ENCODE data around the gene EIF4E3.

DNA sequence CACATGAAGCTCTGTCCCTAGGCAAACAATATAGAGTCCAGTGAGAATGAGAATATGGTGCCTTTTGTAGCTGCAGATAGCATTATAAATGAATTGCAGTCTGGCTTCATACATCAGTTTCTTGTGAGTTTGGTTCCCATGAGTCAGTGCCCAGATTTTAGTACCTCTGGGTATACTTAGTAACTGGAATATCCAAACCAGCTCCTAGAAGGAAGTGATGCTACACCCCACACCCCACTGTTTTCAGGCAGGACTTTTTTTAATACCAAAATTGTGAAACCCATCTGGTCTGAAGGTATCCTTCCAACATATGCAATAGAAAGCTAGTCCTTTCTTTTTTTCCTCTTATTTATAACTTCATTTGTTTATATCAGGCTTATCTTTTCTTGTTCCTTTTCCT is 99.5 kb downstream of the EIF4E3 start:
- TF ChIP-seq RCOR1 (conservative IDR thresholded peaks at IDR 0.05; ENCODE audit: low read depth, low read length), result no peak
- no peak for TF ChIP-seq ZNF274 (IDR thresholded peaks at IDR 0.05; ENCODE audit: insufficient read depth, insufficient read length)
- no peak for TF ChIP-seq HCFC1 (IDR thresholded peaks at IDR 0.05; ENCODE audit: low read length)
- no peak for TF ChIP-seq SMC3 (IDR thresholded peaks at IDR 0.05; ENCODE audit: borderline replicate concordance, low read length)
- TF ChIP-seq, protein P1, sequence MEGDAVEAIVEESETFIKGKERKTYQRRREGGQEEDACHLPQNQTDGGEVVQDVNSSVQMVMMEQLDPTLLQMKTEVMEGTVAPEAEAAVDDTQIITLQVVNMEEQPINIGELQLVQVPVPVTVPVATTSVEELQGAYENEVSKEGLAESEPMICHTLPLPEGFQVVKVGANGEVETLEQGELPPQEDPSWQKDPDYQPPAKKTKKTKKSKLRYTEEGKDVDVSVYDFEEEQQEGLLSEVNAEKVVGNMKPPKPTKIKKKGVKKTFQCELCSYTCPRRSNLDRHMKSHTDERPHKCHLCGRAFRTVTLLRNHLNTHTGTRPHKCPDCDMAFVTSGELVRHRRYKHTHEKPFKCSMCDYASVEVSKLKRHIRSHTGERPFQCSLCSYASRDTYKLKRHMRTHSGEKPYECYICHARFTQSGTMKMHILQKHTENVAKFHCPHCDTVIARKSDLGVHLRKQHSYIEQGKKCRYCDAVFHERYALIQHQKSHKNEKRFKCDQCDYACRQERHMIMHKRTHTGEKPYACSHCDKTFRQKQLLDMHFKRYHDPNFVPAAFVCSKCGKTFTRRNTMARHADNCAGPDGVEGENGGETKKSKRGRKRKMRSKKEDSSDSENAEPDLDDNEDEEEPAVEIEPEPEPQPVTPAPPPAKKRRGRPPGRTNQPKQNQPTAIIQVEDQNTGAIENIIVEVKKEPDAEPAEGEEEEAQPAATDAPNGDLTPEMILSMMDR (IDR thresholded peaks at IDR 0.05 in 2 of 3, conservative IDR thresholded peaks at IDR 0.05 in 1 of 3; ENCODE audit: control insufficient read depth in 2 of 3, extremely low read depth in 1 of 3, insufficient read depth in 1 of 3, low read depth in 3 of 3, low read length in 3 of 3), result no peak
- TF ChIP-seq, protein P2, sequence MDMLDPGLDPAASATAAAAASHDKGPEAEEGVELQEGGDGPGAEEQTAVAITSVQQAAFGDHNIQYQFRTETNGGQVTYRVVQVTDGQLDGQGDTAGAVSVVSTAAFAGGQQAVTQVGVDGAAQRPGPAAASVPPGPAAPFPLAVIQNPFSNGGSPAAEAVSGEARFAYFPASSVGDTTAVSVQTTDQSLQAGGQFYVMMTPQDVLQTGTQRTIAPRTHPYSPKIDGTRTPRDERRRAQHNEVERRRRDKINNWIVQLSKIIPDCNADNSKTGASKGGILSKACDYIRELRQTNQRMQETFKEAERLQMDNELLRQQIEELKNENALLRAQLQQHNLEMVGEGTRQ (IDR thresholded peaks at IDR 0.05; ENCODE audit: borderline replicate concordance, low read depth, low read length), result no peak
- no peak for TF ChIP-seq ETV6 (conservative IDR thresholded peaks at IDR 0.05 in 1 of 2, IDR thresholded peaks at IDR 0.05 in 1 of 2; ENCODE audit: borderline replicate concordance in 1 of 2, low read depth in 1 of 2)
- TF ChIP-seq NFXL1 (IDR thresholded peaks at IDR 0.05; ENCODE audit: borderline replicate concordance), result no peak
- TF ChIP-seq, protein P3, sequence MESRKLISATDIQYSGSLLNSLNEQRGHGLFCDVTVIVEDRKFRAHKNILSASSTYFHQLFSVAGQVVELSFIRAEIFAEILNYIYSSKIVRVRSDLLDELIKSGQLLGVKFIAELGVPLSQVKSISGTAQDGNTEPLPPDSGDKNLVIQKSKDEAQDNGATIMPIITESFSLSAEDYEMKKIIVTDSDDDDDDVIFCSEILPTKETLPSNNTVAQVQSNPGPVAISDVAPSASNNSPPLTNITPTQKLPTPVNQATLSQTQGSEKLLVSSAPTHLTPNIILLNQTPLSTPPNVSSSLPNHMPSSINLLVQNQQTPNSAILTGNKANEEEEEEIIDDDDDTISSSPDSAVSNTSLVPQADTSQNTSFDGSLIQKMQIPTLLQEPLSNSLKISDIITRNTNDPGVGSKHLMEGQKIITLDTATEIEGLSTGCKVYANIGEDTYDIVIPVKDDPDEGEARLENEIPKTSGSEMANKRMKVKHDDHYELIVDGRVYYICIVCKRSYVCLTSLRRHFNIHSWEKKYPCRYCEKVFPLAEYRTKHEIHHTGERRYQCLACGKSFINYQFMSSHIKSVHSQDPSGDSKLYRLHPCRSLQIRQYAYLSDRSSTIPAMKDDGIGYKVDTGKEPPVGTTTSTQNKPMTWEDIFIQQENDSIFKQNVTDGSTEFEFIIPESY (IDR thresholded peaks at IDR 0.05), result no peak
- no peak for TF ChIP-seq BACH1 (IDR thresholded peaks at IDR 0.05; ENCODE audit: borderline replicate concordance)

All from GM12878 (cell line).